Left kidney (tissue), 2 donors: ENCODE results near the gene FAM3D. TPM values are rescaled to one million over a fixed set of nuclear protein-coding genes. Genes with fewer than 3 reads are reported as not detected.

ENCODE experiments used
- DNase-seq: peaks from one replicate; pipeline ENCODE4 v3.0.0-alpha.2; 2013
- polyA plus RNA-seq: library from polyadenylated mRNA; unstranded; fragments of 120-200 nt; gene quantifications from one replicate; pipeline ENCODE4 v1.2.1, GENCODE V29; 2013; ENCODE audit not compliant: insufficient read length

Gene FAM3D
- polyA plus RNA-seq, 1 donor = 0.91 TPM

DNA sequence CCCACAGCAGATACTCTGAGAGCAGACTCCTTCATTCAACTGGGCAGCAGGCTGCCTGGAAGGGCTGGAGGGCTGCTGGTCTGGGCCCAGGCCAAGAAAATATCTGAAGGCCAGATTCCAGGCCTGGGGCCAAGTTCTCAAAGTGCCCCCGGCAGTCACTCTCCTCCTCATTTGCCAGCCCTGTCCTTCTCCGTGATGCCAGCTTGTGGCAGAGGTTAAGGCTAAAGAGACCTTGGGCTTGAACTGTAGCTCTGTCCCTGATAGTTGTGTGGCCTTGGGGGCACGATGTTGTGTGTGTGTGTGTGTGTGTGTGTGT, 39.0 kb downstream of the FAM3D start:
- no peak for DNase-seq

DNA sequence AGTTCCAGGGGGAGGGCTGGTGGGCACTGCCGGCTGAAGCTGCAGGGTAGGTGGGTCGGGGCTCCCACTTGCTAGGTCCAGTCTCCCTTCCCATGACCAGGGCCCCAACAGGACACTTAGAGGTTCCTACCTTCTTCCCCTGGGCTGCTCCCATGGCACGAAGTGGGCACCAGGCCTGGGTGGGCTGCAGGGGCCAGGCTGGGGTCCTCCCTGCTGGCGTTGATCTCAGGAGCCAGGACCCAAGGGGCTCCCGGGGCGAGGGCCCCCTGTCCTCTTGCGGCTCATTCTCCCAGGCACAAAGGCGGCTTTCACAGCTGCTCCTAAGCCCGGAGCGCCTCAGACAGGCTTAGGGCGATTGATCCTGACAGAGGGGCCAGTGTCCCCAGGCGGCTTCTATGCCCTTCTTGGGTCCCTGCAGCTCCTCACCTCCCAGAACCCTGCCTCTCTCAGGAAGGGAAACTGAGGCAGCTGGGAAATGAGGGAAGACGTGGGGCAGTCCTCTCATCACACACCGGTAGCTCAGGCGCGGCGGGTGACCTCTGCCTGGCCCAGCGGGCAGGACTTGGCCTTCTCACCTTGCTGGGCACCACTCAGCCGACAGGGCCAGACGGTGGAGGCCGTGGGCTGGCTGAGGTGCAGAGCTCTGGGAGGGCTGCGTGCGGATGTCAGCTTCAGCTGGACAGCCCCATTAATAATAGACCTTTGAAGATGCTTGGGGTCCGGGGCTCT, 39.6 kb downstream of the FAM3D start:
- no peak for DNase-seq

DNA sequence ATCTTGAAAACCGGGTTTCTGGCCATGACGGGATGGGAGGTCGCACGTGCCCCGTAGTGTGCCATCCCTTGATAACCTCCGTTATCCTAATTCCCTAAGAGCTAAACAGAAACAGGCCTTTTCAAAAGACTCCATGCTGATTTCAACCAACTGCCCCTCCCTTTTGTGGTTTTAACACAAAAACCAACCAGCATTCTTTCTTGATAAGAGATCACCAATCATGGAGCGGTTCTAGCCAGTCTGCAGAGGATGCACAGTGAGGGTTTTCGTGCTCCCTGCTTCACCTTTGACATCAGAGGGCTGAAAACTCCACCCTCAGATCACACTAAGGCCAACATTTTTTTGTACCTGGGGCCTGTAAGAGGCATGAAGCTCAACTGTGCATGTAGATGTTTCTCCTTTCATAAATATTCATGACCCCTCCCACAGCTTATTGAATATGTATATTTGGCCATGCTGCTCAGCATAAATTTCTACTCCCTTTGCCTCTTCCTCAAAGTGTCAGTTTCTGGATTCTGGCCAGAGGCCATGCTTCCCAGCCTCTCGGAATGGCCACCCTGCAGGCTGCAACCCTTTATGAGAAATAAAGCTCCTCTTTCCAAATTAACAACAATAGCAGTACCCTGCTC, 41.3 kb downstream of the FAM3D start:
- no peak for DNase-seq

DNA sequence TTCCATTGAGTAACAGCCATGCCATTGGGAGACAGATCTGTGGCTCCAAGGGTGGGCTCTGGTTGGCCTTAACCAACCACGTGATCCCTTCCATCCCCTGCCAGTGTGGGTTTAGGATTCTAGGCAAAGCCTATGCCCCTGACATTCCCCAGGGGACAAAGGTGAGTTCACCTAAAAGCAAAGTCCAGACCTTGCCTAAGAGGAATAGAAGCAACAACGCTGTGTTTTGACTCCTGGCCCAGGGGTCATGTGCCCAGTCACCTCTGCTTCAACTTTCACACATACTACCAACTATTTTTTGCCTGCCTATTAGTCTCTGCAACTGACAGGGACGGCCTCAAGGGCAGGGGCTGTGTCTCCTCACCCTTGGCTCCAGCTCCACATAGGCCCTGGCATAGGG, 42.0 kb downstream of the FAM3D start:
- DNase-seq = no peak

DNA sequence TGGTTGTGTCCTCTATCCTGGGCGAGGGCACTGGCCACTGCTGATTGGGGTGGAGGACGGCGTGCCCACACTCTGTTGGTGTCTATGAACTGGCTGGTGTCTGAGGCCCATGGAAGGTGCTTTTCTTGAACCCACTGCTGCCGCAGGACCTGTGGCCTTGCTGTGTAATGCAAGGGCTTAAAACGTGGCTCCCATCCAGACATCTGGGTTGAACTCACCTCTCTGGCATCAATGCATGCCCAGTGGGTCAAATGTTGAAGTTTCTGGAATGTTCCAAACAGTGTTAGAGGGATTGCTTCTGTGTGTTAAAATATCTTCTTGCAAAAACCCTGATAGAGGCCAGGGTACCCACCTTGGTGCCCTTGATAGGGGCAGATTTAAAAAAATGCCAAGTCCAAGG, 42.6 kb downstream of the FAM3D start:
- DNase-seq = no peak

DNA sequence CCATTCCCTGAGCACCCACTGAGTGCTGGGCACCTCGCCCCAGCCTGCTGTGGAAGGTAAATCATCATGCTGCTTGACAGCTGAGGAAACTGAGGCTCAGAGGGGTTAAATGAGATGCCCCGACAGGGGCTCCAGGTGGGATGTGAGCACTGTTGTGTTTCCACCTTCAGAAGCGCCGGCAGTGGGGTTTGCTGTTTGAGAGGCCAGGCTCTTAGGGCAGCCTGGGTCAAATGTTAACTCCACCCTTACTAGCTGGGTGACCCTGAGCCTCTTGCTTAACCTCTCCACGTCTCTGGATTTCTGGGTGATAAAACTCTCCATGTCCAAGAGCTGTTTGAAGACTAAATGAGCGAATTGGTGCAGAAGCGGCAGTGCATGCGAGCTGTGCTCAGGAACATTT, 43.1 kb downstream of the FAM3D start:
- no peak for DNase-seq

DNA sequence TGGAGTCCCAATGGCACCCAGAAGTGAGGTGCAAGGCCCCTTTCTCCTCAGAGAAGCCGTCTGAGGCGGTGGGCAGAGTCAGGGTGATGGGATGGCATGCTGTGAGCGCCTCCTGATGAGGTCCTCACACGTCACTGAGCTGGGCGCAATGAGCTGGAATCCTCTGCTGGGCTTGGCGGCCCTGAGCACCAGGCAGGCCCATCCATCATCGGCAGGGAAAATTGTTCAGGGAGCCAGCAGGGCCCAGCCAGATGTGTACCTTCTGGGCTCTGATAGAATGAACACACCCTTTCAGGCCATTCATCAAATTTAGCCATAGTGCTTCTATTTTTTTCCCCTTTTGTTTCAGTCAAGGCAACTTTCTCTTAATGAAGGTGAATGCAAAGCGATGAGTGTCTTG, 43.7 kb downstream of the FAM3D start:
- DNase-seq = no peak

DNA sequence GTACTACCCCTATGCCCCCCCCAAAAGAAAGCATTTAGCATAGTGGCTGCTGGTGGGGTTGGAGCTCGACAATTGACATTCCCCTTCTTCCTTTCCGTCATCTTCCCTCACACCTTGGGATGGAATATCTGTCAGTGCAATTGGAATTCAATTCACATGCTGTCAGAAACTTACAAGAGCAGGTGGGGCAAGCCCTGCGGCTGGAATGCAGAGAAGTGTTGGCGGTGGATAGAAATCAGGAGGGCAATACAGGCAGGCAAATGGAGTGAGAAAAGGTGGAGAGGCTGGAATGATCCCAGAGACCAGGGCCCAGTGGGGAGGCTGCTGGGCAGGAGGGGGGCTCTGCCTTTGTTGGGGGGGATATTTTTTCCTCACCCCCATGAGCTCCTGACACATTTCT, 44.1 kb downstream of the FAM3D start:
- DNase-seq = no peak

DNA sequence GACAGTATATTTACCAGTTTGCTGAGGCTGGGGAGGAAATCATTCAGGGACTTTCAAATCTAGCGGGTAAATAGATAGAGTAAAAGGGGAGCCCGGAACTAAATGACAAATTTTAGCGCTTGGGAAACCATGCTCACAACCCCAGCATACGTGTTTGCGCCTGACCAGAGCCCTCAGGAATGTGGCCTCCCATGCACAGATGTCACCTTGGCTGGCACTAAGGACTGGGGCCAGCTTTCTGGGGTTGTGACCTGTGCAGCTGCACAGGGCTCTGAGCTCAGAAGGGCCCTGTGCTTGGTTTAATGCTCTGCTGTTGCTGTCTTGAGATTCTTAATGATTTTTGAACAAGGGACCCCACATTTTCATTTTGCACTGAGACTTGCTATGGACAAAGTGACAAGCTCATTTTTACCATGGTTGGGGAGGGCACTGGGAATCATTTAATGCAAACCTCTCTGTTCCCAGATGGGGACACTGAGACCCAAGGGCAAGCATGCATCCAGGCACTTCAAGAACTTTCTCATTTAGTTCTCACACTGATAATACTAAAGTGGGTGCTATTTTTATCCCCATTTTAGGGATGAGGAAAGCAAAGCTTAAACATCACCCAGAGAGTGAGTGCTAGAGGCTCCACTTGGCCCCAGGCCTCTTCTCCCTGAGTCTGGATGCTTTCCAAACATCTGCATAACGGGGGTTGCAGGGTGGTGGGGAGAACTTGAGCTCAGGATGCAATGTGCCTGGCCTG, 45.3 kb downstream of the FAM3D start:
- DNase-seq = no peak

DNA sequence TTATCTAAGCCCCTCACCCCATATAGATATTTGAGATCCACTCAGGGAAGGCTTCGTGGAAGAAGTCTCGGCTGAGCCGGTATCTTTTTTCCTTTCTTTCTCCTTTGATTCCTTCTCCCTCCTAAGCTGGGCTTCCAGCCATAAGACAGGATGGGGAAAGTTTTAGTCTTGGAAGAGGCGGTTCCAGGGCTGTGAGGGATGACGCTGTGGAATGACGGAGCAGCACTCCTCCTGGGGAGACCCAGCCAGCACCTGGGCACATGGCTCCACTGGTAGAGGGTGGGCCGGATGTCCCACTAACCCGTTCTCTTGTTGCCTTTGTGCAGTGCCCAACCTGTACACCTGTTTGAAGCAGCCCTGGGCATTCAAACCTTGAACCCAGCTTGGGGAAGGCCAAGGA, 46.2 kb downstream of the FAM3D start:
- no peak for DNase-seq

DNA sequence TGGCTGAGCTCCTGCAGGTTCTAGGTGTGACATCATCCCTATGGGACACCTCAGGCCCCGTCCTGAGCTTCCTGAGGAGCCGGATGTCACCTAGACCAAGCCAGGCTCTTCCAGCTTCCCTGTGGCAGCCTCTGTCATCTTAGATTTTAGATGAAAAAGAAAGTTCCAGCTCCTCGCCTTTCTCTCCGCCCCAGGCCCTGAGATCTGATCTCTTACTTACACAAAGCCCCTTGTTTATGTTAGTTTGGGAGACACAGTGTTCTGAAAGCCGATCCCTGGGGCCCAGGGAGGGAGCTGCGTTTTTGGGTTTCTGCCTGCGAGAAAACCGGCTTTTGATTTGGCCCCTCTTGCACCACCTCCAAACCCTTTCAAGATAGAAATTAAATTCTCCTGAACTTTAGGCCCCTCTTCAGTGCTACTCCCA, 49.2 kb downstream of the FAM3D start:
- peak; percentile 82 for DNase-seq

DNA sequence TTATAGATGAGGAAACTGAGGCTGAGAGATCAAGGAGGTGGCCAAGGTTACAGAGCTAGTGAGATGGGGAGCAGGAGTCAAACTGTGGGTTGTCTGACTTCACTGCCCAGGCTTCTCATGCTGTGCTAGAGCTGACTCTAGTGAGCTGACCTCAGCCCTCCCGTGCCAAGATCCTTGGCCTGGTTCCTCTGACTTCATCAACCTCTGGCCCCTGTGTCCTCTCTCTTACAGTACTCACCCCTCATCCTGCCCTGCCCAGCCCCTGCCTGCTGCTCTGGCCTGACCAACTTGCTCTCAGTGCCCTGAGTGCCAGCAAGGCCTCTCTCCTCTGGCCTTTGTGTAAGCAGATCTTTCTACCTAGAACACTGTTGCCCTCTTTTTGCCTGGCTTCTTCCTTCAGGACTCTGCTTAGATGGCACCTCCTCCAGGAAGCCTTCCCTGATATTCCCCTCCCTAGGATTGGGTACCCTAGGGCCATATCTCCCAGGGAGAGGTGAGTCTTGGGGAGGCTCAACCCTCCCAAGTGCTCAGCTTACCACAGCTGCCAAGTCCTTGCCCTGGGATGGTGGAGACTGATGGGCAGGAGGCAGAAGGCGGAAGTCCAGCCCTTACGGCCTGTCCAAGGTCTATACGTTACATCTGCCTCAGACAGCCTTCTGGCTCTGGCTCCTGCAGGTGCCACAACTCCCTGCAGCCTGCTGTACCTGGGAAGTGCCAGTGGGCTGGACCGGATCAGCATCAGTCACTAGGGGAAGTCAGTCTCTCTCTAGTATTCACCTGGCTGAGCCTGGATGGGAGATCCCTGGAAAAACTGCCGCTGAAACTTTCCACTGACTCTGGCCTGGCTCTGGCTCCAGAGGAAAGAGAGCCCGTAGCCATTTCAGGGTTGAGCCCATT, 53.1 kb downstream of the FAM3D start:
- no peak for DNase-seq

DNA sequence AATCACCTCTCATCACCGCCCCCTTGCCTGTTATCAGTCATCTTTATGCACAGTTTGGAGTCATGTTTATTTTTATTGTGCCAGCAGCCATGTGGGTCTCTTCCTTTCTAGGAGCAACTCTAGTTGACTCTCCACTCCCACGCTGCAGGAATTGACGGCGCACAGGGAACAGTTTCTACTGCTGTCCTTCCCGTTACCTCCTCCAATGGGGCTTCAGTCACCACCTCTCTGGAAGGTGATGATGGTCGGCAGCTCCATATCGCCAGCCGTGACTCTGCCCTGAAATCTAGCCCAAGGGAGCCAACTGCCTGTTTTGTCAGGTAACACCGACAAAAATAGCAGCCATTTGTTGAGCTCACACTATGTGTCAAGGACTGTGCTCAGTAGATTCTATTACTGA, 53.7 kb downstream of the FAM3D start:
- DNase-seq = no peak

DNA sequence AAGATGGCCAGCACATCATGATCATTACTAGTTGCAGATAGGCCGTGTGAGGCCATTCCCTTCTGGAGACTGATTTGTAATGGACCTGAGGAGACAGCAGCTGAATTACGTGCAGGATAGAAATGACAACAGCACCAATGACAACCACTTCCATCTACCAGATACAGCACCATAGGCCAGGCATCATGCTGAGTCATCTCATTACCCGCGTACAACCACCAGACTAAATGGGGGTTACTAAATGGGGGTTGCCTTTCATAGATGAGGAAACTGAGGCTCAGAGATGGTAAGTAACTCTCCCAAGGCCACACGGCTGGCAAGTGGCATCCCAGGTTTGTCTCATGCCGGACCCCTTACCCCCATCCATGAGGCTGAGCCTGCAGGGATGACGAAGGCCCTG, 56.6 kb downstream of the FAM3D start:
- no peak for DNase-seq

DNA sequence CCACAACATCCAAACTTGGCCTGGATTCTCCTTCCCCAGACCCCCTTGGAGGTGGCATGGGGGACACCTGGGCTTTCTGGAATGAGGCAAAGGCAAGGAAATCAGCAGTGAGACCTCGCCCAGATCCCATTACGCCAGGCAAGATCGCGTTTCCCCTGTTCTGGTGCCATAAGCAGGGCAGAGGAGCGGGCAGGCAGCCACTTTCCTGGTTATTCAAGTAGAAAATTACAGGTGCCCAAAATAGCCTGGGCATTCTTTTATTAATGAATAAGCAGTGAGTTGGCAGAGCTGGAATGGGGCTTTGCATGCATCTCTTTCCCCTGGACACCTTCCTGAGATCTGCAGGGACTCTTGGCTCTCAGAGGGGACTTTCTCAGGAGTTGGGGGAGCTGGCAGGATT, 57.9 kb downstream of the FAM3D start:
- peak; percentile 64 for DNase-seq

DNA sequence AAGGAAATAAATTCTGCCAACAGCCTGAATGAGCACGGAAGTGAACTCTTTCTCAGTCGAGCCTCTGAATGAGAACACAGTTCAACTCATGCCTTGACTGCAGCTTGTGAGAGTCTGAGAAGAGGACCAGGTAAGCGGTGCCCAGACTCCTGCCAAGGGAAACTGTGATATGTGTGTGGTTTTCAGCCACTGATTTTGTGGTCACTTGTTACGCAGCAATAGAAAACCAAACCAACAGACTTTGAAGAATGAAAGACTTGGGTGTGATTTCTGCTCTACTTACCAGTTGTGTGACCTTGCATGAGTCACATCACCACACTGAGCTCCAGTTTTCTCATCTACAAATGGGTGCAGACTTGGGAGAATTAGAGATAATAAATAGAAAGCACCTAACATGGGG, 58.8 kb downstream of the FAM3D start:
- DNase-seq = no peak

DNA sequence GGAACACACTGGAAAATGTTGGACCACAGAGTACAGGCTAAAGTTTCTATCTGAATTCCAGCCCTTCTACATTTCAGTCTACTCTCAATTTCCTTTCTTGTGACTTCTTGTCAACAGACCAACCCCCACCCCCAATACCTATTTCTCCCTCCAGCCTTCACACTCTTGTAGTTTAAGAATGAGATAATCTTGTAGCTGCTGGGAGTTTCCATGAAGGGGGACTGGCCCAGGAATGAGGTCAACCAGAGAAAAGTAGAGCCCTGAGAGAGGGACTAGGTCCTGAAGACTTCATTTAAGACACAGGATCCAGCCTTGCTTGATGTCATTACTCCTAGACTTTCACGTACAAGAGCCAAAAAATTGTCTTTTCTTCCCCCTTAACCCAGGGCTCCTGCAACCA, 59.9 kb downstream of the FAM3D start:
- DNase-seq = no peak

DNA sequence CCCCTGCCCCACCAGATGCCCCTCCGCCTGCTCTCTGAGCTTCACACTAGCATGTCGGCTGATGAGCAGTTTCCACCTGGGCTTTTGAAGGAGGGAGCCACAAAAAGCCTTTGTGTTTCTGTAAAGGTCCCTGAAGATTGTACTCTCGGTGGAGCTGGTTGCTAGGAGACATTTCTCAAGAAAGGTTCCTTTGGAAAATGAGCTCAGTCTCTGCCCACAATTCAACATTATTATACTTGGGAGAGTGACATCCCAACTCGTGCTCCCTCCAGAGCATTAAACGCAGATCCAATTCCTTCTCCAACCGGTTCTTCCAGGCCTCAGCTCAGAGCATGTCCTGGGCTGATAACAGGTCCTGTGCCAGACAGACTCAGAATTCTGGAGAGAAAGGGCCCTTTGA, 62.5 kb downstream of the FAM3D start:
- DNase-seq = no peak

DNA sequence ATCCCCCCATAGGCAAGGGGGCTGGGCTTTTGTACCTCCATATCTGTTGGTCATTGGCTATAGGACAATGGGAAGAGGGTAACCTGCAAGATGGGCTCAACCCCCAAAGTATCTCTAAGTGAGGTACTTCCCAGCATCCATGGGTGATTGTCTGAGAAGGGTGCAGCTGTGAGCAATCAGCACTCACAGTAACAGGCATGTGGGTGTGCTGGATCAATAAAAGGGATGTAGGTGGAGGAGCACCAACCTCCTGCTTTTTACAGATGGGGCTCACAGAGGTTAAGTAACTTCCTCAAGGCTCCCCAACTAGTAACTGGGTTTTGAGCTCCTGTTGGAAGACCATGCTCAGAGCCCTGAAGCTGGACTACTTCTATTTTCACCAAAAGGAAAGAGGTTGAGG, 63.0 kb downstream of the FAM3D start:
- no peak for DNase-seq

DNA sequence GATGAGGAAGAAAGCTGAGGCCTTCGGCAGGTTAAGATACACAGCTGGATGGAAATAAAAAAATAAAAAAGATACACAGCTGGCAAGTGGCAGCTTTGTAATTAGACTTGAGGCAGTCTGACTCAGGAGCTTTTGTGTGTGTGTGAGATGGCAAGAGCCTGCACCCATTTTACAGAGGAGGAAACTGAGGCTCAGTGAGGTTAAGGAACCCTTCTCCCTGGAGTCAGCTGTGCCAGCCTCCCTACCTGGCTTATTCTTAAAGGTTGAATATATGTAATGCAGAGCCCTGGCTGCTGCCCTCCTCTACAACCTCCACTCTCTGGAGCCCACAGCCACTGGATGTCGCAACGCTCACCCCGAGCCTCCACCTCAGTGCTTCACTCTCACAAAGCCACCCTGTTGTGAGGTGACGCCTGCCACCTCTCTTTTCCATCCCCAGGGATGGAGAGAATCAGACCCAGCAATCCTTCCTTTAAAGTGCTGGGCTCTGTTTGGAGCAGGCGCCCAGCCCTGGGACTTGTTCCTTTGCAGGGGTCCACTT, 68.7 kb downstream of the FAM3D start:
- no peak for DNase-seq

DNA sequence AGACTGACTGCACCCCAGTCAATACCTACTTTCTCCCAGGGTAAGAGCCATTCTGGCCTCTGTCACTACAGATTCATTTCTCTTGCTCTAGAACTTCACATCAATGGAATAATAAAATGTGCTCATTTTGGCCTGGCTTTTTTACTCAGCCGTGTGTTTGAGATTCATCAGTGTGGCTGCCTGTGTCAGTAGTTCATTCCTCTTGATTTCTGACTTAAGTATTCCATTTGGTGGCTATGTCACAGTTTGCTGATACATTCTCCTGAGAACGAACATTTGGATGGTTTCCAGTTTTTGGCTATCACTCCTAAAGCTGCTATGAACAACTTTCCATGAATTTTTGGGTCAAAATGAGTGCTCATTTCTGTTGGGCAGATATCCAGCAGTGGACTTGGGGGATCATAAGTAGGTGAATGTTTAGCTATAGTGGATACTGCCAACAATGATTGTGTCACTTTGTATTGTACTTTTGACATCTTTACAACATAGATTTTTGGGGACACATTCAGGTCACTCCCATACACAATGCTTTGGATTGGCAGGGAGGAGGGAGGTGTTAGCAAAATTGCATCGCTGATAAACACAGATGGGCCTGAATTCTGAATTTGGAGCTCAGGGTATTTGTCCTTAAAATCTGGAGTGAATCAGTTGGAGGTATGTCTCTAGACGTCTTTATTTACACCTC, 69.6 kb downstream of the FAM3D start:
- DNase-seq = no peak

DNA sequence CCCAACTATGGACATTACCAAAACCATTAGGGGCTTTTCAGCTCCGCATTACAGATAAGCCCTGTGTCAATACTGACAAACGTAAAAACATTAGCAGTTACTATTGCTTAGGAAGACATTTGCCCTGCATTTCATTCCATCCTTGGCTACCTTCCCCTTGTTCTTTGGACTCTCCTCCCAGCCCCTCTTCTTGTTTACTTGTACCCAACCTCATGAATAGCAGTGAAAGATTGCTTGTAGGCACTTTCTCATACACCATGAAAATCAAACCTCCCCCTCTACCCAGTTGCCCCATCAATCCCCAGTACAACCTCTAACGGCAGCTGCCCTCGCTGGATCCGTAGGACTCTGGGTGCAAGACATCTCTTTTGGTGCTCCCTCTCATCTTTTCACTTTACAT, 72.5 kb downstream of the FAM3D start:
- no peak for DNase-seq
